Subcutaneous abdominal adipose tissue (tissue), 5 donors: Measurements from ENCODE around the gene CEP131.

ENCODE experiments used
- H3K27ac ChIP-seq: one replicate; pipeline ENCODE4 v1.7.0; 2013; ENCODE audit warnings: low read depth, mild to moderate bottlenecking, inconsistent platforms, low read length, moderate library complexity
- H3K27me3 ChIP-seq, 5 donors: one replicate each; pipeline ENCODE4 v1.7.0; 2013; ENCODE audit warnings: low read length in 5 of 5, inconsistent platforms in 1 of 5; ENCODE audit not compliant: control insufficient read depth in 5 of 5, insufficient read depth in 4 of 5
- H3K36me3 ChIP-seq, 5 donors: one replicate each; pipeline ENCODE4 v1.7.0; 2013; ENCODE audit warnings: low read length in 5 of 5; ENCODE audit not compliant: control insufficient read depth in 5 of 5, insufficient read depth in 5 of 5
- H3K4me1 ChIP-seq, 5 donors: one replicate each; pipeline ENCODE4 v1.7.0; 2013; ENCODE audit warnings: low read length in 5 of 5, mild to moderate bottlenecking in 3 of 5, moderate library complexity in 1 of 5; ENCODE audit not compliant: control insufficient read depth in 5 of 5, insufficient read depth in 5 of 5
- H3K4me3 ChIP-seq, 5 donors: one replicate each; pipeline ENCODE4 v1.7.0; 2013; ENCODE audit warnings: low read length in 5 of 5, low read depth in 1 of 5
- H3K9ac ChIP-seq, 5 donors: one replicate each; pipeline ENCODE4 v1.7.0; 2013; ENCODE audit warnings: low read length in 5 of 5, mild to moderate bottlenecking in 4 of 5, moderate library complexity in 3 of 5
- H3K9me3 ChIP-seq, 5 donors: one replicate each; pipeline ENCODE4 v1.7.0; 2013; ENCODE audit warnings: low read length in 5 of 5; ENCODE audit not compliant: control insufficient read depth in 5 of 5
- donor health status: healthy.
- donor health status: healthy.
- donor health status: healthy.
- donor health status: healthy.
- donor health status: healthy.

Gene CEP131

GRCh38 chr17:81222906-81223761 is at the start of gene CEP131:
Gene CEP131, minus strand, starts transcription at chr17:81222965. Its CDS starts 2,909 bp downstream, at chr17:81220056.
- Histone ChIP-seq H3K4me3 (peak within 1 kb of the TSS; percentile 60 to 79 (median 70)), H3K9me3 (peaks cover 0 to 3% (median 0%) of the 10 kb centered on the region in 5 donors), H3K27ac (peak within 1 kb of the TSS; percentile 16), H3K27me3 (no peaks in the 10 kb centered on the region), H3K36me3 (peaks cover 0 to 13% (median 4%) of the 10 kb centered on the region in 5 donors), H3K4me1 (peaks cover 7 to 27% (median 21%) of the 10 kb centered on the region in 5 donors), H3K9ac (peak within 1 kb of the TSS in 4 of 5 donors; percentile 55 to 74 (median 72))

- H3K36me3 ChIP-seq: peaks cover 4 to 77% (median 64%) of the 10 kb centered on the region in 5 donors
- H3K4me3 ChIP-seq: no peak overlapping the region
- no peaks in the 10 kb centered on the region for H3K27me3 ChIP-seq
- H3K4me1 ChIP-seq: peaks cover 0 to 15% (median 7%) of the 10 kb centered on the region in 5 donors
- no peak overlapping the region for H3K9ac ChIP-seq
- H3K9me3 ChIP-seq: no peaks in the 10 kb centered on the region
- H3K27ac ChIP-seq: no peak overlapping the region
Observed at GRCh38 chr17:81271226-81271625, 48.5 kb upstream of the CEP131 start.

GRCh38 chr17:81270279-81270678 is 47.5 kb upstream of the CEP131 start:
- no peak overlapping the region for H3K27ac ChIP-seq
- H3K36me3 ChIP-seq: peaks cover 4 to 78% (median 65%) of the 10 kb centered on the region in 5 donors
- no peaks in the 10 kb centered on the region for H3K9me3 ChIP-seq
- H3K9ac ChIP-seq: no peak overlapping the region
- H3K27me3 ChIP-seq: no peaks in the 10 kb centered on the region
- no peak overlapping the region for H3K4me3 ChIP-seq
- peaks cover 0 to 15% (median 7%) of the 10 kb centered on the region in 5 donors for H3K4me1 ChIP-seq

GRCh38 chr17:81267390-81268067 is 44.8 kb upstream of the CEP131 start:
- Histone ChIP-seq H3K9ac (no peak overlapping the region), H3K4me3 (no peak overlapping the region), H3K27ac (no peak overlapping the region), H3K4me1 (peaks cover 0 to 12% (median 7%) of the 10 kb centered on the region in 5 donors), H3K27me3 (no peaks in the 10 kb centered on the region), H3K36me3 (peaks cover 4 to 77% (median 63%) of the 10 kb centered on the region in 5 donors), H3K9me3 (no peaks in the 10 kb centered on the region)

- Histone ChIP-seq H3K27ac (no peak overlapping the region), H3K36me3 (peaks cover 4 to 83% (median 73%) of the 10 kb centered on the region in 5 donors), H3K9me3 (no peaks in the 10 kb centered on the region), H3K9ac (no peak overlapping the region), H3K4me1 (peaks cover 0 to 12% (median 7%) of the 10 kb centered on the region in 5 donors), H3K4me3 (no peak overlapping the region), H3K27me3 (no peaks in the 10 kb centered on the region)
Observed at GRCh38 chr17:81265576-81265975, 42.8 kb upstream of the CEP131 start.

GRCh38 chr17:81264640-81265039 is 41.9 kb upstream of the CEP131 start:
- Histone ChIP-seq H3K9ac (no peak overlapping the region), H3K4me3 (no peak overlapping the region), H3K4me1 (peaks cover 0 to 12% (median 7%) of the 10 kb centered on the region in 5 donors), H3K9me3 (no peaks in the 10 kb centered on the region), H3K36me3 (peaks cover 4 to 84% (median 73%) of the 10 kb centered on the region in 5 donors), H3K27ac (no peak overlapping the region), H3K27me3 (no peaks in the 10 kb centered on the region)

- no peaks in the 10 kb centered on the region for H3K9me3 ChIP-seq
- no peak overlapping the region for H3K9ac ChIP-seq
- H3K4me3 ChIP-seq: no peak overlapping the region
- H3K36me3 ChIP-seq: peaks cover 0 to 85% (median 75%) of the 10 kb centered on the region in 5 donors
- no peaks in the 10 kb centered on the region for H3K27me3 ChIP-seq
- no peak overlapping the region for H3K27ac ChIP-seq
- peaks cover 0 to 12% (median 7%) of the 10 kb centered on the region in 5 donors for H3K4me1 ChIP-seq
Observed at GRCh38 chr17:81263371-81264181, 40.8 kb upstream of the CEP131 start.

- H3K27me3 ChIP-seq: no peaks in the 10 kb centered on the region
- no peak overlapping the region for H3K4me3 ChIP-seq
- no peak overlapping the region for H3K27ac ChIP-seq
- H3K9me3 ChIP-seq: no peaks in the 10 kb centered on the region
- H3K36me3 ChIP-seq: peaks cover 0 to 96% (median 86%) of the 10 kb centered on the region in 5 donors
- no peak overlapping the region for H3K9ac ChIP-seq
- peaks cover 0 to 3% (median 0%) of the 10 kb centered on the region in 5 donors for H3K4me1 ChIP-seq
Observed at GRCh38 chr17:81261582-81262336, 39.0 kb upstream of the CEP131 start.

- Histone ChIP-seq H3K9ac (no peak overlapping the region), H3K36me3 (peaks cover 0 to 92% (median 87%) of the 10 kb centered on the region in 5 donors), H3K4me1 (peaks cover 0 to 5% (median 0%) of the 10 kb centered on the region in 5 donors), H3K9me3 (no peaks in the 10 kb centered on the region), H3K27me3 (no peaks in the 10 kb centered on the region), H3K27ac (no peak overlapping the region), H3K4me3 (no peak overlapping the region)
Observed at GRCh38 chr17:81261096-81261495, 38.3 kb upstream of the CEP131 start.
